Lower leg skin (tissue), 3 donors: ENCODE results near the gene HNRNPU.

ENCODE experiments used
- CTCF ChIP-seq, 3 donors: fragments of 450-650 bp; IDR thresholded peaks; one replicate each; pipeline ENCODE4 v1.5.1; 2016; ENCODE audit warnings: antibody characterized with exemption in 3 of 3, mild to moderate bottlenecking in 3 of 3, moderate library complexity in 2 of 3
- POLR2A ChIP-seq, 2 donors: fragments of 450-650 bp; IDR thresholded peaks; one replicate each; pipeline ENCODE4 v1.6.1; 2016 to 2017; ENCODE audit warnings: antibody characterized with exemption in 2 of 2, mild to moderate bottlenecking in 1 of 2, moderate library complexity in 1 of 2

GRCh38 chr1:244869364-244869827 lies 5.1 kb upstream of the HNRNPU start:
- TF ChIP-seq CTCF (IDR thresholded peaks at IDR 0.05) = no peak
- TF ChIP-seq POLR2A (IDR thresholded peaks at IDR 0.05) = no peak
